PC-3 (cell line): ENCODE data around the gene ARFGAP1. TPM values are rescaled to one million over a fixed set of nuclear protein-coding genes. Genes with fewer than 3 reads are reported as not detected.

Source experiments
- ATAC-seq: fragments of 200-7000 bp; cut with Tn5 transposase; 2 replicates; pipeline ENCODE4 v1.9.1; 2020; ENCODE audit warnings: mild to moderate bottlenecking, moderate library complexity
- BruUV-seq: library from RNA; stranded (reverse); fragments of 400-500 nt; replicated peaks from 2 replicates; lab custom pipeline; 2021; lab: Mats Ljungman, UMichigan
- CTCF ChIA-PET: fragments of 300-600 bp; sonication (Branson Sonifier 250); formaldehyde crosslinking; loops from one replicate; lab custom pipeline; 2022; ENCODE audit warnings: antibody characterized with exemption; lab: Charles Lee
- POLR2A ChIA-PET: fragments of 300-600 bp; sonication (Branson Sonifier 250); formaldehyde crosslinking; loops from one replicate; lab custom pipeline; 2022; ENCODE audit warnings: antibody characterized with exemption; ENCODE audit not compliant: unreplicated experiment; lab: Charles Lee
- DNase-seq: peaks from one replicate; pipeline ENCODE4 v3.0.0-alpha.2; 2015
- H2AFZ ChIP-seq: fragments of 300-600 bp; sonication (generic); 2 replicates; pipeline ENCODE4 v1.6.0; 2016; ENCODE audit warnings: antibody characterized with exemption, low read length
- H3F3A ChIP-seq: fragments of 300-600 bp; sonication (generic); one replicate; pipeline ENCODE4 v1.6.0; 2017; ENCODE audit warnings: antibody characterized with exemption, low read length, control low read depth, mild to moderate bottlenecking; ENCODE audit not compliant: unreplicated experiment
- H3K27ac ChIP-seq: fragments of 300-600 bp; sonication (generic); 2 replicates; pipeline ENCODE4 v1.5.1; 2016; ENCODE audit warnings: mild to moderate bottlenecking, low read length
- H3K27me3 ChIP-seq: fragments of 300-600 bp; sonication (generic); 2 replicates; pipeline ENCODE4 v1.6.1; 2016; ENCODE audit warnings: low read length, mixed read lengths
- H3K36me3 ChIP-seq: fragments of 300-600 bp; sonication (generic); 2 replicates; pipeline ENCODE4 v1.6.1; 2016; ENCODE audit warnings: low read depth, mixed run types, low read length, mixed read lengths
- H3K4me1 ChIP-seq: fragments of 300-600 bp; sonication (generic); 2 replicates; pipeline ENCODE4 v1.5.1; 2016; ENCODE audit warnings: low read length; ENCODE audit not compliant: insufficient read depth
- H3K4me2 ChIP-seq: fragments of 300-600 bp; sonication (generic); 2 replicates; pipeline ENCODE4 v1.6.0; 2016; ENCODE audit warnings: low read length
- H3K4me3 ChIP-seq: fragments of 300-600 bp; sonication (generic); 2 replicates; pipeline ENCODE4 v1.5.1; 2016; ENCODE audit warnings: mild to moderate bottlenecking, low read length, mixed read lengths
- H3K79me2 ChIP-seq: fragments of 300-600 bp; sonication (generic); 2 replicates; pipeline ENCODE4 v1.6.1; 2017; ENCODE audit warnings: low read length, mixed read lengths
- H3K9ac ChIP-seq: fragments of 300-600 bp; sonication (generic); 2 replicates; pipeline ENCODE4 v1.6.0; 2016; ENCODE audit warnings: mild to moderate bottlenecking, low read length
- H3K9me2 ChIP-seq: fragments of 300-600 bp; sonication (generic); replicated peaks from 2 replicates; pipeline ENCODE4 v1.6.1; 2016; ENCODE audit warnings: mixed run types, low read length, mixed read lengths
- H3K9me3 ChIP-seq: fragments of 300-600 bp; sonication (generic); 2 replicates; pipeline ENCODE4 v1.6.1; 2016; ENCODE audit warnings: low read length, mixed read lengths
- H4K20me1 ChIP-seq: fragments of 300-600 bp; sonication (generic); 2 replicates; pipeline ENCODE4 v1.6.1; 2016; ENCODE audit warnings: low read length, mixed read lengths
- CTCF ChIP-seq: fragments of 300-600 bp; sonication (generic); conservative IDR thresholded peaks from 2 replicates; pipeline ENCODE4 v1.5.1; 2017; ENCODE audit warnings: antibody characterized with exemption, low read depth, mild to moderate bottlenecking, low read length
- EZH2 ChIP-seq: fragments of 300-600 bp; sonication (generic); IDR thresholded peaks from one replicate; pipeline ENCODE4 v1.6.1; 2017; ENCODE audit warnings: antibody characterized with exemption, mild to moderate bottlenecking, low read length; ENCODE audit not compliant: unreplicated experiment
- EZH2phosphoT487 ChIP-seq: fragments of 300-600 bp; sonication (generic); IDR thresholded peaks from 2 replicates; pipeline ENCODE4 v1.6.1; 2018; ENCODE audit warnings: mild to moderate bottlenecking, antibody characterized with exemption, low read length, borderline replicate concordance
- intact Hi-C: fragments of 100-400 bp; cut with micrococcal nuclease; formaldehyde crosslinking; loops from 2 replicates; pipeline ENCODE4 v1.9.0; 2023
- total RNA-seq: library from RNA; depleted of rRNA; stranded (reverse); fragments of >200 nt; gene quantifications from 2 replicates; pipeline ENCODE4 v1.2.3, GENCODE V29; 2014

The ARFGAP1 gene
- total RNA-seq, 1 experiment from 2014 or later = 75.6 TPM

- Histone ChIP-seq H3K79me2 (no peaks in the 10 kb centered on the region), H3K27me3 (no peaks in the 10 kb centered on the region), H3K36me3 (no peaks in the 10 kb centered on the region), H3K9me3 (no peaks in the 10 kb centered on the region), H2AFZ (no peak overlapping the region), H3K4me3 (no peak overlapping the region), H3K4me2 (no peak overlapping the region), H3K9me2 (no peaks in the 10 kb centered on the region), H4K20me1 (no peaks in the 10 kb centered on the region), H3K9ac (no peak overlapping the region), H3K4me1 (peaks cover under 1% of the 10 kb centered on the region), H3F3A (no peaks in the 10 kb centered on the region), H3K27ac (no peak overlapping the region)
- intact Hi-C loops = no loop called here
- ChIA-PET CTCF (no interaction called here), POLR2A (no interaction called here)
- no TSS peak for BruUV-seq
- TF ChIP-seq EZH2 = no peak
- no peak for TF ChIP-seq CTCF
- no peak for TF ChIP-seq EZH2phosphoT487
- DNase-seq = no peak
- ATAC-seq = peak; percentile 6; the same call in 1 of the 2 replicates
Observed at GRCh38 chr20:63238514-63239125, 34.0 kb upstream of the ARFGAP1 start.

GRCh38 chr20:63239431-63239830, 33.2 kb upstream of the ARFGAP1 start:
- Histone ChIP-seq H3F3A (no peaks in the 10 kb centered on the region), H4K20me1 (no peaks in the 10 kb centered on the region)
- intact Hi-C loops = no loop called here

More at GRCh38 chr20:63239431-63239830, 33.2 kb upstream of the ARFGAP1 start:
- Histone ChIP-seq H3K9ac (no peak overlapping the region), H3K9me2 (no peaks in the 10 kb centered on the region), H3K79me2 (no peaks in the 10 kb centered on the region), H3K27ac (no peak overlapping the region), H3K27me3 (no peaks in the 10 kb centered on the region), H3K4me1 (no peaks in the 10 kb centered on the region), H3K4me2 (no peak overlapping the region), H3K36me3 (no peaks in the 10 kb centered on the region), H3K4me3 (no peak overlapping the region), H3K9me3 (no peaks in the 10 kb centered on the region), H2AFZ (no peak overlapping the region)
- BruUV-seq = no TSS peak
- POLR2A ChIA-PET = no interaction called here
- CTCF ChIA-PET = no interaction called here
- TF ChIP-seq EZH2 (no peak), EZH2phosphoT487 (no peak), CTCF (no peak)
- no peak for ATAC-seq
- DNase-seq = no peak
